Measurements from ENCODE around the gene MPEG1. TPM values are rescaled to one million over a fixed set of nuclear protein-coding genes. Genes with fewer than 3 reads are reported as not detected.

Gene MPEG1
- total and polyA plus RNA-seq, 2 of the 13 experiments (the other 11 are each of a cell fraction or from before 2014, with no cell fraction given): not detected

GRCh38 chr11:59207988-59208451, 4.7 kb downstream of the MPEG1 start:
- FAIRE-seq: peak; percentile 91
- peaks cover 3 to 5% of the 10 kb centered on the region in 2 experiments; a peak in 2 of 5 replicates for H3K36me3 ChIP-seq (replicated peaks in 1 of 2; ENCODE audit: control insufficient read depth in 1 of 2, insufficient read depth in 2 of 2, low read length in 2 of 2)
- H3K79me2 ChIP-seq (ENCODE audit: insufficient read depth, low read length): no peaks in the 10 kb centered on the region
- H3K27ac ChIP-seq (ENCODE audit: extremely low read length, insufficient read depth, low read length): no peak overlapping the region
- no peaks in the 10 kb centered on the region for H3K4me1 ChIP-seq (ENCODE audit: insufficient read depth, low read length)
- peak; percentile 67 for ATAC-seq
- BruUV-seq (replicated peaks): no TSS peak
- H3K4me2 ChIP-seq (ENCODE audit: low read depth, low read length): no peak overlapping the region
- H3K4me3 ChIP-seq (replicated peaks in 1 of 3; ENCODE audit: insufficient read depth in 1 of 3, low read depth in 2 of 3, low read length in 3 of 3): no peak overlapping the region
- H2AFZ ChIP-seq (ENCODE audit: low read length): no peak overlapping the region
- 8% methylated on average over 5 of the region's 5 CpGs for WGBS (ENCODE audit: low lambda C conversion rate)
- intact Hi-C loops (cut with micrococcal nuclease; ENCODE audit: unreplicated experiment) (loop anchor here (1.0 to 10.0 kb wide), 2 partner anchors 37 to 63 kb away; partner anchors contain the start of gene FAM111A), in situ Hi-C loops (cut with HindIII; ENCODE audit: extremely low pct_ligation_motif_present, low pct_unique_long_range_greater_than_20kb) (loop anchor here (5.0 kb wide), 2 partner anchors 36 to 224 kb away; partner anchors contain the start of gene DTX4)
- ChIA-PET POLR2A (no interaction called here), CTCF (ENCODE audit: low intra/inter-chr PET ratio, low total read pairs) (interaction anchor here (0.8 to 4.2 kb wide), 4 partner anchors 22 to 222 kb away, joined by 3 to 77 read pairs (median 4); partner anchors contain the start of gene DTX4)
- H3K9ac ChIP-seq (ENCODE audit: insufficient read depth, low read depth, low read length): no peak overlapping the region
- TF ChIP-seq SMC3 (IDR thresholded peaks at IDR 0.05; ENCODE audit: low read length) (peak; percentile 74), SOX5 (CRISPR knock-in tag; IDR thresholded peaks at IDR 0.05; ENCODE audit: borderline replicate concordance) (0 out of 2 replicates have a peak, but pooled peaks have one; percentile 20), ZNF615 (CRISPR knock-in tag; IDR thresholded peaks at IDR 0.05; ENCODE audit: borderline replicate concordance) (no peak), JUN (CRISPR knock-in tag; IDR thresholded peaks at IDR 0.05) (no peak), RAD21 (CRISPR knock-in tag; IDR thresholded peaks at IDR 0.05) (peak; percentile 60), TAF15 (IDR thresholded peaks at IDR 0.05; ENCODE audit: low read depth, low read length, poor library complexity, severe bottlenecking) (no peak), STAG1 (CRISPR knock-in tag; IDR thresholded peaks at IDR 0.05) (peak; percentile 84)
- TF ChIP-seq, protein P1, sequence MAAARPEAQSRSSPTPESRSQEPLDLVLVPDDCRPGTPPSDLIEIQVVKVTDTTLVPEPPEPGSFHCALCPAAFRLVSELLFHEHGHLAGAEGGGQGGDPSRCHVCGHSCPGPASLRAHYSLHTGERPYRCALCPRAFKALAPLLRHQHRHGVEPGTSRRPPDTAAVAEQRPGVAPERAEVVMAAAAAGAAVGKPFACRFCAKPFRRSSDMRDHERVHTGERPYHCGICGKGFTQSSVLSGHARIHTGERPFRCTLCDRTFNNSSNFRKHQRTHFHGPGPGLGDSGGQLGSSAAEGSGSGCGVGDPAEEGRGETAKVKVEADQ (CRISPR knock-in tag; IDR thresholded peaks at IDR 0.05; ENCODE audit: borderline replicate concordance): no peak
- TF ChIP-seq, protein P2, sequence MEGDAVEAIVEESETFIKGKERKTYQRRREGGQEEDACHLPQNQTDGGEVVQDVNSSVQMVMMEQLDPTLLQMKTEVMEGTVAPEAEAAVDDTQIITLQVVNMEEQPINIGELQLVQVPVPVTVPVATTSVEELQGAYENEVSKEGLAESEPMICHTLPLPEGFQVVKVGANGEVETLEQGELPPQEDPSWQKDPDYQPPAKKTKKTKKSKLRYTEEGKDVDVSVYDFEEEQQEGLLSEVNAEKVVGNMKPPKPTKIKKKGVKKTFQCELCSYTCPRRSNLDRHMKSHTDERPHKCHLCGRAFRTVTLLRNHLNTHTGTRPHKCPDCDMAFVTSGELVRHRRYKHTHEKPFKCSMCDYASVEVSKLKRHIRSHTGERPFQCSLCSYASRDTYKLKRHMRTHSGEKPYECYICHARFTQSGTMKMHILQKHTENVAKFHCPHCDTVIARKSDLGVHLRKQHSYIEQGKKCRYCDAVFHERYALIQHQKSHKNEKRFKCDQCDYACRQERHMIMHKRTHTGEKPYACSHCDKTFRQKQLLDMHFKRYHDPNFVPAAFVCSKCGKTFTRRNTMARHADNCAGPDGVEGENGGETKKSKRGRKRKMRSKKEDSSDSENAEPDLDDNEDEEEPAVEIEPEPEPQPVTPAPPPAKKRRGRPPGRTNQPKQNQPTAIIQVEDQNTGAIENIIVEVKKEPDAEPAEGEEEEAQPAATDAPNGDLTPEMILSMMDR (CRISPR knock-in tag; IDR thresholded peaks at IDR 0.05): peak; percentile 84
- TF ChIP-seq, protein P3, sequence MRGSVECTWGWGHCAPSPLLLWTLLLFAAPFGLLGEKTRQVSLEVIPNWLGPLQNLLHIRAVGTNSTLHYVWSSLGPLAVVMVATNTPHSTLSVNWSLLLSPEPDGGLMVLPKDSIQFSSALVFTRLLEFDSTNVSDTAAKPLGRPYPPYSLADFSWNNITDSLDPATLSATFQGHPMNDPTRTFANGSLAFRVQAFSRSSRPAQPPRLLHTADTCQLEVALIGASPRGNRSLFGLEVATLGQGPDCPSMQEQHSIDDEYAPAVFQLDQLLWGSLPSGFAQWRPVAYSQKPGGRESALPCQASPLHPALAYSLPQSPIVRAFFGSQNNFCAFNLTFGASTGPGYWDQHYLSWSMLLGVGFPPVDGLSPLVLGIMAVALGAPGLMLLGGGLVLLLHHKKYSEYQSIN (CRISPR knock-in tag; IDR thresholded peaks at IDR 0.05; ENCODE audit: borderline replicate concordance): no peak
- no peaks in the 10 kb centered on the region for H3K27me3 ChIP-seq (ENCODE audit: control insufficient read depth in 1 of 2, insufficient read depth in 2 of 2, low read length in 2 of 2)
- no peaks in the 10 kb centered on the region for H3K9me3 ChIP-seq (ENCODE audit: low read length)
- no peaks in the 10 kb centered on the region for H4K20me1 ChIP-seq (ENCODE audit: insufficient read depth, low read length)
- peak; percentile 48 for DNase-seq (ENCODE audit: low spot score)

All from HepG2 (cell line).